K562 (cell line): ENCODE data around the gene CD72. TPM values are rescaled to one million over a fixed set of nuclear protein-coding genes. Genes with fewer than 3 reads are reported as not detected.
A peak's percentile ranks its signal among the peaks of the same experiment; 100 is the strongest.

Experiments used
- GABPB1 ChIP-seq: sonication (generic); formaldehyde crosslinking; IDR thresholded peaks from 2 replicates; pipeline ENCODE4 v1.8.0; 2022; ENCODE audit warnings: mild to moderate bottlenecking, missing genetic modification reagents
- GABPB2 ChIP-seq: fragments of 250-450 bp; sonication (Bioruptor Pico); conservative IDR thresholded peaks from 2 replicates; pipeline ENCODE4 v1.5.1; 2021; ENCODE audit warnings: mild to moderate bottlenecking
- MYC ChIP-seq, 2 experiments: fragments of 250-450 bp in 1 of 2; sonication (Bioruptor Pico) in 1 of 2; IDR thresholded peaks; 2 replicates each; pipeline versions ENCODE4 v1.5.1 to v1.6.1; 2012 to 2021; ENCODE audit warnings: low read depth in 2 of 2, borderline replicate concordance in 1 of 2, improper control_type of control experiment in 1 of 2, low read length in 1 of 2, mild to moderate bottlenecking in 1 of 2, moderate library complexity in 1 of 2
- PTTG1 ChIP-seq: fragments of 450-650 bp; IDR thresholded peaks from 2 replicates; pipeline ENCODE4 v1.6.1; 2016; ENCODE audit warnings: low read depth, mild to moderate bottlenecking, missing genetic modification characterization, missing compliant biosample characterization
- PURB ChIP-seq: sonication (generic); formaldehyde crosslinking; IDR thresholded peaks from 2 replicates; pipeline ENCODE4 v1.9.0; 2021; ENCODE audit warnings: low read depth, mild to moderate bottlenecking, missing genetic modification reagents
- TAF7 ChIP-seq: fragments of 450-650 bp; IDR thresholded peaks from 2 replicates; pipeline ENCODE4 v1.6.1; 2016; ENCODE audit warnings: missing genetic modification characterization, missing compliant biosample characterization
- ZC3H4 ChIP-seq: sonication (generic); formaldehyde crosslinking; IDR thresholded peaks from 2 replicates; pipeline ENCODE4 v1.9.0; 2021; ENCODE audit warnings: missing genetic modification reagents, borderline replicate concordance
- ZNF57 ChIP-seq: fragments of 450-650 bp; formaldehyde crosslinking; IDR thresholded peaks from 2 replicates; pipeline ENCODE4 v1.4.0; 2020; ENCODE audit warnings: mild to moderate bottlenecking, moderate library complexity
- polyA plus RNA-seq, 8 experiments: library from polyadenylated mRNA; depleted of rRNA in 4 of 8; stranded (reverse) in 5 of 8; unstranded in 3 of 8; fragments of >200 nt; fragmentation: Nextera tagmentation in 2 of 8; fragmentation: Illumina TruSeq in 1 of 8; extraction: Ambion mirVana in 2 of 8; extraction: Trizol in 1 of 8; gene quantifications; 2 replicates each; pipeline versions ENCODE4 v1.2.1 to v1.2.3, GENCODE V29; 2011 to 2014; ENCODE audit warnings: inconsistent platforms in 1 of 8, missing spikeins in 1 of 8
- total RNA-seq, 7 experiments: library from RNA; depleted of rRNA in 6 of 7; stranded (reverse); fragments of >200 nt in 6 of 7; fragmentation: Illumina TruSeq in 2 of 7; extraction: Trizol in 2 of 7; gene quantifications; 2 replicates each; pipeline versions ENCODE4 v1.2.1 to v1.2.3, GENCODE V29; 2011 to 2021; ENCODE audit warnings: low replicate concordance in 1 of 7
- TF ChIP-seq, protein P1 (sequence below): sonication (generic); formaldehyde crosslinking; IDR thresholded peaks from 2 replicates; pipeline ENCODE4 v1.8.0; 2023; ENCODE audit warnings: mild to moderate bottlenecking, missing genetic modification reagents
- TF ChIP-seq, protein P2 (sequence below): sonication (generic); formaldehyde crosslinking; IDR thresholded peaks from 2 replicates; pipeline ENCODE4 v1.8.0; 2022; ENCODE audit warnings: mild to moderate bottlenecking, missing genetic modification reagents

Gene CD72
- total and polyA plus RNA-seq, 9 of the 15 experiments (the other 6 are each of a cell fraction or from before 2014, with no cell fraction given), result 0.11 to 0.78 (median 0.27) TPM; not detected in 1

DNA sequence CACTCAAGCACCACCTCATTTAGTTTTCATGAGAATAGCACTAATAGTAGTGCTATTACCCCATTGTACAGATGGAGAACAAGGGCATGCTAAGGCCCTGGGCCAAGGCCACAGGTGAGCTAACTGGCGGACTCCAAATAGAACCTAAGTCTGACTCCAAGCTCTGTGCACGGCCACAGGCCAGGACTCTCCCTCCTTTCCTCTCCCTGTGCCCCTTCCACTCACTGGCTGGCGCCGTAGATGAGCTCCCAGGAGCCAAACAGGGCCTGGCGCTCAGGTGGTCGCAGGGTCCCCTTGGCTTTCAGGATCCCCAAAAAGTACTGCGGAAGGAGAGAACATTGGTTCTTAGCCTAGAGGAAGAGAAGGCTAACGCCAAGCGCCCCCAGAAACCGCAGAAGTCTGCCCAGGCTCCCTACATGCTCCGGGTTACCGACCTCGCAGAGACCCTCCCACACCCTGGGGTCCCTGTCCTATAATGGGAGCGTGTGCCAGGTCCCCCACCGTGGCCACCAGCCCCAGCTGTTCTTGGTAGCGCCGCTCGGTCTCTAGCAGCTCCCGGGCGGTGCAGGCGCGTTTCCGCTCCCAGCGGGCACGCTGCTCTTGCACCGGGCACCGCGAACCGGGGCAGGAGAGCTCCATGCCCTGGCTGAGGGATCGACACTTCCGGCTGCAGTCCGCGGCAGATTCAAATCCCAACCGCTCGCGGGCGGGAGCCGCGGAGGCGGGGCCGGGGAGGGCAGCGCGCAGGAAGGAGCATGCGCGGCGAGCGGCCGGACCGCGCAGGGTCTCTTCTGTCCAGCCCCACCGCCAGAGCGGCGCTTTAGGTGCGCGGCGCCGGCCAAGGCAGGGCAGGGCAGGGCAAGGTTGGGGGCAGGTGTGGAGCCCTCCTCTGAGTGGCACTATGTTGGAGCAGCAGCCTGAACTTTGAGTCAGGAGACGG is 46.6 kb upstream of the CD72 start, which contains the start of gene ARHGEF39 (continued):
- TF ChIP-seq, protein P1, sequence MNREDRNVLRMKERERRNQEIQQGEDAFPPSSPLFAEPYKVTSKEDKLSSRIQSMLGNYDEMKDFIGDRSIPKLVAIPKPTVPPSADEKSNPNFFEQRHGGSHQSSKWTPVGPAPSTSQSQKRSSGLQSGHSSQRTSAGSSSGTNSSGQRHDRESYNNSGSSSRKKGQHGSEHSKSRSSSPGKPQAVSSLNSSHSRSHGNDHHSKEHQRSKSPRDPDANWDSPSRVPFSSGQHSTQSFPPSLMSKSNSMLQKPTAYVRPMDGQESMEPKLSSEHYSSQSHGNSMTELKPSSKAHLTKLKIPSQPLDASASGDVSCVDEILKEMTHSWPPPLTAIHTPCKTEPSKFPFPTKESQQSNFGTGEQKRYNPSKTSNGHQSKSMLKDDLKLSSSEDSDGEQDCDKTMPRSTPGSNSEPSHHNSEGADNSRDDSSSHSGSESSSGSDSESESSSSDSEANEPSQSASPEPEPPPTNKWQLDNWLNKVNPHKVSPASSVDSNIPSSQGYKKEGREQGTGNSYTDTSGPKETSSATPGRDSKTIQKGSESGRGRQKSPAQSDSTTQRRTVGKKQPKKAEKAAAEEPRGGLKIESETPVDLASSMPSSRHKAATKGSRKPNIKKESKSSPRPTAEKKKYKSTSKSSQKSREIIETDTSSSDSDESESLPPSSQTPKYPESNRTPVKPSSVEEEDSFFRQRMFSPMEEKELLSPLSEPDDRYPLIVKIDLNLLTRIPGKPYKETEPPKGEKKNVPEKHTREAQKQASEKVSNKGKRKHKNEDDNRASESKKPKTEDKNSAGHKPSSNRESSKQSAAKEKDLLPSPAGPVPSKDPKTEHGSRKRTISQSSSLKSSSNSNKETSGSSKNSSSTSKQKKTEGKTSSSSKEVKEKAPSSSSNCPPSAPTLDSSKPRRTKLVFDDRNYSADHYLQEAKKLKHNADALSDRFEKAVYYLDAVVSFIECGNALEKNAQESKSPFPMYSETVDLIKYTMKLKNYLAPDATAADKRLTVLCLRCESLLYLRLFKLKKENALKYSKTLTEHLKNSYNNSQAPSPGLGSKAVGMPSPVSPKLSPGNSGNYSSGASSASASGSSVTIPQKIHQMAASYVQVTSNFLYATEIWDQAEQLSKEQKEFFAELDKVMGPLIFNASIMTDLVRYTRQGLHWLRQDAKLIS, result no peak
- TF ChIP-seq MYC (IDR thresholded peaks at IDR 0.05; ENCODE audit: low read depth, low read length) (peak; percentile 75), MYC (CRISPR knock-in tag; IDR thresholded peaks at IDR 0.05; ENCODE audit: borderline replicate concordance, low read depth) (no peak), PURB (CRISPR knock-in tag) (no peak), GABPB1 (CRISPR knock-in tag) (peak; percentile 82), TAF7 (no peak), ZNF57 (CRISPR knock-in tag) (no peak), ZC3H4 (CRISPR knock-in tag) (no peak), GABPB2 (no peak), PTTG1 (tag) (no peak)
- TF ChIP-seq, protein P2, sequence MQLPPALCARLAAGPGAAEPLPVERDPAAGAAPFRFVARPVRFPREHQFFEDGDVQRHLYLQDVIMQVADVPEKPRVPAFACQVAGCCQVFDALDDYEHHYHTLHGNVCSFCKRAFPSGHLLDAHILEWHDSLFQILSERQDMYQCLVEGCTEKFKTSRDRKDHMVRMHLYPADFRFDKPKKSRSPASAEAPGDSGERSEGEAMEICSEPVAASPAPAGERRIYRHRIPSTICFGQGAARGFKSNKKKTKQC (CRISPR knock-in tag), result no peak
